Fibroblast of lung (primary cell): ENCODE results near the gene CFD.

Source experiments
- CTCF ChIP-seq, 2 donors: IDR thresholded peaks in 1 of 2; conservative IDR thresholded peaks in 1 of 2; 1 replicate in 1 of 2; 2 replicates in 1 of 2; pipeline ENCODE4 v1.5.1; 2011 to 2012; ENCODE audit warnings: low read length in 2 of 2, control low read depth in 1 of 2, inconsistent platforms in 1 of 2, low read depth in 1 of 2, mild to moderate bottlenecking in 1 of 2
- EZH2 ChIP-seq: IDR thresholded peaks from 2 replicates; pipeline ENCODE4 v1.5.1; 2012; ENCODE audit warnings: low read length, control low read depth, mild to moderate bottlenecking; ENCODE audit errors: missing control alignments

- TF ChIP-seq CTCF (conservative IDR thresholded peaks at IDR 0.05 in 1 of 2, IDR thresholded peaks at IDR 0.05 in 1 of 2; ENCODE audit: low read depth in 1 of 2, low read length in 2 of 2) = no peak
- no peak for TF ChIP-seq EZH2
Measured at GRCh38 chr19:870314-870713, 10.8 kb downstream of the CFD start.
